Heart left ventricle (tissue), 13 donors: ENCODE data around the gene DTX1.

Source experiments
- POLR2A ChIP-seq, 2 donors: fragments of 450-650 bp; IDR thresholded peaks; one replicate each; pipeline ENCODE4 v1.6.1; 2017; ENCODE audit warnings: antibody characterized with exemption in 2 of 2, mild to moderate bottlenecking in 2 of 2, moderate library complexity in 2 of 2
- TF ChIP-seq, protein P1 (sequence below), 12 donors: fragments of 200-600 bp; sonication (generic) in 4 of 12; IDR thresholded peaks; one replicate each; pipeline versions ENCODE4 v1.5.0 to v1.8.0; 2018 to 2022; ENCODE audit warnings: antibody characterized with exemption in 12 of 12, mild to moderate bottlenecking in 5 of 12
- donor health status: ischemic (EF 13 %, LVEDD 7.1; RV severe dilation, severe dysfunction).
- donor health status: DM: no; HTN: yes; CAD: no.
- donor health status: DM: no; HTN: no; CAD: no.
- donor health status: ischemic (EF 25% LVEDD 6.9; RV normal size, moderate dysfunction).
- donor health status: ischemic (EF 25% LVEDD 5.7; RV mildly dilated, moderate dysfunction).
- donor health status: ischemic (EF 35%, LVEDD 5.7; RV mildly dilated, moderate dysfunction).
- donor health status: nonischemic (EF 11% LVEDD 7.7; RV severe dilation, severe dysfunction).
- donor health status: DM: yes; HTN: yes; CAD: no.
- donor health status: PGD.
- donor health status: ischemic (EF 29% LVEDD 5.4; RV normal size, mild dysfunction).
- donor health status: nonischemic (EF 23%, LVEDD 6.1; RV moderate dilation, normal function).

DNA sequence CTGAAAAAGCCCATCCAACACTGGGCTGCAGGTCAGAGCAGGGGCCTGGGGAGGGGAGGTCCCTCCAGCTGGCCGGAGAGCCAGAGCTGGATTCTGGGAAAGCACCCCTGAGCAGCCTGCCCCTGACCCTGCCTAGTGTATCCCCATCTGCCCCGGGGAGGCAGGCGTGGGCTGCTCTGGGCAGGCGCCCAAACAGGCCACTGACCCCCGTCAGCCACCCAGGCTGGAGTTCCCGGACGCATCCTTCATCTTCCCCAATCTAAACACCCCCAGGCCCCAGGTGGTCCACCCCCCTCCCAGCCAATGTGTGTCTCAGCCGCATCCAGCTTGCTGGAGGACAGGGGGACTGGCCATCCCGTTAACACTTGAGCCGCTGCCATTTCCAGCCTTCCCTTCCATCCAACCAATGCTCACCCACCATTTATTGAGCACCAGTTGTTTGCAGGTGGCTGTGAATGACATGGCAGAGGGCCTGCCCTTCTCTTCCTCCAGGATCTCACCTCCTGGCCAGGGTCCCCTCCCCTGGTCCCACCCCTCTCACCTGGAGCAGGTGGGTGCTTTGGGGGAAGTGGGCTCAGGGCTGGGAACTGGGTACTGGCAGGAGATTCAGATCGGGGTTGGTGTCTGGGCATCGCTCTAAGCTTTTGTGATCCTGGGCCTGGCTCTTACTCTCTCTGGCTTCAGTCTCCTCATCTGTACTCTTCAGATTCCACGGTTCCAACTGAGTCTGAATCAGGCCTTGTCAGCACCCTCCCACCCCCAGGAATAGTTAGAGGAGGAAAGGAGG is 743 bp upstream of the DTX1 start:
- TF ChIP-seq POLR2A (IDR thresholded peaks at IDR 0.05): no peak
- TF ChIP-seq, protein P1, sequence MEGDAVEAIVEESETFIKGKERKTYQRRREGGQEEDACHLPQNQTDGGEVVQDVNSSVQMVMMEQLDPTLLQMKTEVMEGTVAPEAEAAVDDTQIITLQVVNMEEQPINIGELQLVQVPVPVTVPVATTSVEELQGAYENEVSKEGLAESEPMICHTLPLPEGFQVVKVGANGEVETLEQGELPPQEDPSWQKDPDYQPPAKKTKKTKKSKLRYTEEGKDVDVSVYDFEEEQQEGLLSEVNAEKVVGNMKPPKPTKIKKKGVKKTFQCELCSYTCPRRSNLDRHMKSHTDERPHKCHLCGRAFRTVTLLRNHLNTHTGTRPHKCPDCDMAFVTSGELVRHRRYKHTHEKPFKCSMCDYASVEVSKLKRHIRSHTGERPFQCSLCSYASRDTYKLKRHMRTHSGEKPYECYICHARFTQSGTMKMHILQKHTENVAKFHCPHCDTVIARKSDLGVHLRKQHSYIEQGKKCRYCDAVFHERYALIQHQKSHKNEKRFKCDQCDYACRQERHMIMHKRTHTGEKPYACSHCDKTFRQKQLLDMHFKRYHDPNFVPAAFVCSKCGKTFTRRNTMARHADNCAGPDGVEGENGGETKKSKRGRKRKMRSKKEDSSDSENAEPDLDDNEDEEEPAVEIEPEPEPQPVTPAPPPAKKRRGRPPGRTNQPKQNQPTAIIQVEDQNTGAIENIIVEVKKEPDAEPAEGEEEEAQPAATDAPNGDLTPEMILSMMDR (IDR thresholded peaks at IDR 0.05): no peak
